CD14-positive monocyte (primary cell): ENCODE data around the gene MCF2L. TPM values are rescaled to one million over a fixed set of nuclear protein-coding genes. Genes with fewer than 3 reads are reported as not detected.

ENCODE experiments used
- DNase-seq, 3 donors: peaks; one replicate each; pipeline ENCODE4 v3.0.0-alpha.2; 2011 to 2022
- H2AFZ ChIP-seq: 2 replicates; pipeline ENCODE4 v1.6.0; 2012; ENCODE audit warnings: mild to moderate bottlenecking, low read depth, low read length, inconsistent platforms; ENCODE audit not compliant: insufficient read depth, poor library complexity, severe bottlenecking
- H3K27ac ChIP-seq, 2 donors: 1 replicate in 1 of 2; 2 replicates in 1 of 2; pipeline ENCODE4 v1.5.1; 2012 to 2013; ENCODE audit warnings: low read length in 2 of 2, control low read depth in 1 of 2, inconsistent platforms in 1 of 2, low read depth in 1 of 2, mild to moderate bottlenecking in 1 of 2
- H3K27me3 ChIP-seq, 2 donors: one replicate each; pipeline versions ENCODE4 v1.6.0 to v1.6.1; 2011 to 2013; ENCODE audit warnings: low read length in 2 of 2; ENCODE audit not compliant: control insufficient read depth in 2 of 2, insufficient read depth in 2 of 2
- H3K36me3 ChIP-seq, 2 donors: replicated peaks in 1 of 2; 1 replicate in 1 of 2; 2 replicates in 1 of 2; pipeline versions ENCODE4 v1.5.1 to v1.6.1; 2012 to 2013; ENCODE audit warnings: low read length in 2 of 2, control low read depth in 1 of 2, inconsistent platforms in 1 of 2, mild to moderate bottlenecking in 1 of 2; ENCODE audit not compliant: insufficient read depth in 2 of 2, control insufficient read depth in 1 of 2
- H3K4me1 ChIP-seq, 2 donors: 1 replicate in 1 of 2; 2 replicates in 1 of 2; pipeline versions ENCODE4 v1.5.1 to v1.6.1; 2012 to 2013; ENCODE audit warnings: low read length in 2 of 2, control low read depth in 1 of 2, inconsistent platforms in 1 of 2, mild to moderate bottlenecking in 1 of 2, moderate library complexity in 1 of 2; ENCODE audit not compliant: insufficient read depth in 2 of 2, control insufficient read depth in 1 of 2
- H3K4me2 ChIP-seq: replicated peaks from 2 replicates; pipeline ENCODE3; 2012; ENCODE audit warnings: low read length, moderate library complexity, mild to moderate bottlenecking; ENCODE audit not compliant: poor library complexity, severe bottlenecking; ENCODE audit errors: extremely low read depth
- H3K4me3 ChIP-seq, 3 experiments: fragments of 200-600 bp in 1 of 3; sonication (generic) in 1 of 3; replicated peaks in 1 of 3; 1 replicate in 2 of 3; 2 replicates in 1 of 3; pipeline ENCODE4 v1.5.1; 2011 to 2013; ENCODE audit warnings: low read length in 3 of 3, mild to moderate bottlenecking in 3 of 3, control low read depth in 2 of 3, low read depth in 2 of 3, inconsistent platforms in 1 of 3, moderate library complexity in 1 of 3
- H3K79me2 ChIP-seq: 2 replicates; pipeline ENCODE4 v1.6.0; 2012; ENCODE audit warnings: mild to moderate bottlenecking, control low read depth, inconsistent platforms, low read length, moderate library complexity; ENCODE audit not compliant: insufficient read depth
- H3K9ac ChIP-seq: 2 replicates; pipeline ENCODE4 v1.6.0; 2017; ENCODE audit warnings: low read length, mild to moderate bottlenecking; ENCODE audit not compliant: insufficient read depth, poor library complexity, severe bottlenecking
- H3K9me3 ChIP-seq, 2 donors: replicated peaks in 1 of 2; 1 replicate in 1 of 2; 2 replicates in 1 of 2; pipeline versions ENCODE4 v1.5.1 to v1.6.1; 2012 to 2013; ENCODE audit warnings: low read length in 2 of 2, control low read depth in 1 of 2; ENCODE audit not compliant: control insufficient read depth in 1 of 2, insufficient read depth in 1 of 2
- H4K20me1 ChIP-seq: 2 replicates; pipeline ENCODE4 v1.6.0; 2012; ENCODE audit warnings: mild to moderate bottlenecking, low read length, control low read depth, moderate library complexity; ENCODE audit not compliant: insufficient read depth
- H3K27ac Mint-ChIP-seq, 7 donors: one replicate each; pipeline ENCODE4 v1.8.0; 2020; ENCODE audit warnings: mild to moderate bottlenecking in 7 of 7, mixed read lengths in 7 of 7, moderate library complexity in 6 of 7, inconsistent platforms in 2 of 7
- H3K27me3 Mint-ChIP-seq, 3 donors: one replicate each; pipeline ENCODE4 v1.8.0; 2021 to 2022; ENCODE audit warnings: low read depth in 3 of 3, mild to moderate bottlenecking in 3 of 3, mixed read lengths in 3 of 3, moderate library complexity in 3 of 3, inconsistent platforms in 1 of 3
- H3K36me3 Mint-ChIP-seq, 2 donors: one replicate each; pipeline ENCODE4 v1.8.0; 2020; ENCODE audit warnings: mixed read lengths in 2 of 2, inconsistent platforms in 1 of 2, mild to moderate bottlenecking in 1 of 2
- H3K4me1 Mint-ChIP-seq: one replicate; pipeline ENCODE4 v1.8.0; 2020; ENCODE audit warnings: mild to moderate bottlenecking, mixed read lengths
- H3K4me3 Mint-ChIP-seq, 2 donors: one replicate each; pipeline ENCODE4 v1.8.0; 2020; ENCODE audit warnings: mild to moderate bottlenecking in 2 of 2, mixed read lengths in 2 of 2, moderate library complexity in 1 of 2
- H3K9me3 Mint-ChIP-seq, 7 donors: one replicate each; pipeline ENCODE4 v1.8.0; 2020 to 2022; ENCODE audit warnings: mixed read lengths in 7 of 7, mild to moderate bottlenecking in 6 of 7, moderate library complexity in 6 of 7, inconsistent platforms in 2 of 7
- WGBS: methylation state at CpG from one replicate; pipeline ENCODE4 v1.1.5; 2013; ENCODE audit warnings: missing lambda C conversion rate; ENCODE audit not compliant: insufficient coverage; 5-methylcytosine and 5-hydroxymethylcytosine counted together
- intact Hi-C, 2 donors: fragments of 100-400 bp; cut with micrococcal nuclease; formaldehyde crosslinking; loops; one replicate each; pipeline versions ENCODE4 v1.15.0 to v1.15.1; 2023
- polyA plus RNA-seq, 3 donors: library from polyadenylated mRNA; depleted of rRNA in 1 of 3; unstranded in 2 of 3; stranded (reverse) in 1 of 3; fragments of 300-500 nt in 2 of 3; fragments of >200 nt in 1 of 3; fragmentation: Illumina TruSeq in 2 of 3; gene quantifications; 1 replicate in 2 of 3; 2 replicates in 1 of 3; pipeline ENCODE4 v1.2.3, GENCODE V29; 2012 to 2021
- TF ChIP-seq, protein P1 (sequence below): fragments of 200-600 bp; IDR thresholded peaks from one replicate; pipeline ENCODE4 v1.8.0; 2022; ENCODE audit warnings: antibody characterized with exemption, mild to moderate bottlenecking

Gene MCF2L
- polyA plus RNA-seq, 3 donors: not detected

- WGBS: 91% methylated on average over 7 of the region's 12 CpGs
- peak overlapping the region in 1 of 7 donors; percentile 21 for H3K27ac Mint-ChIP-seq
- no peaks in the 10 kb centered on the region for H3K4me1 Mint-ChIP-seq
These were observed 176.5 kb downstream of the MCF2L start for GRCh38 chr13:113145496-113145895.

DNA sequence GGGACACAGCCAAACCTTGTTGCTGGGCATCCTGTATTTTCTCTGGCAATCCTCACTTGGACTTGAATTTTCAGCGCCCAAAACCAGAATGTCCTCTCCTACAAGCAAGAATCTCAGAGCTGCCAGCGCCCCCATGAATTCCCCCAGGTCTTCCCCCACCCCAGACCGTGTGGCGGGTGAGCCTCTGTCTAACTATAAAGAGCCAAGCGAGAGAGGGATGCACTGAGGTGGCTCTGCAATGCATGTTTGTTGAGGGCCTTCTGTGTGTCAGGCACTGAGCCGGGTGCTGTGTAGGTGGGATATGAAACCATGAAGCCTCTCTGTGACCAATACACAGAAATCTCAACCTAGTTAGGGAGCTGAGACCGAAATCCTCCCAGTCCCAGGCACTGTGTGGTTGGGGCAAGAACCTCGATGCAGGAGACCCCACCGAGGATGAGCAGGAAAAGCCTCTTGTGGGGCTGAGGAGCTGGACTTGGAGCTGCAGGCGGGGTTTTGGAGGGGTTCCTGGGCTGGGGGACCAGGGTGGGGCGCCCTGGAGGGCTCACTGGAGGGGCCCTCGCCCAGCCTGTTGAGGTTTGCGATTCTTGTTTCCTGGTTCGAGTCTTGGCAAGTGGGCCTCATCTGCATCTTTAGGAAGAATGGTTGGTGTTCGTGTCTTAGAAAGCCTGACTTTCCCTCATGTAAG is 177.0 kb downstream of the MCF2L start:
- no peak for DNase-seq
- H3K27ac ChIP-seq: no peak overlapping the region
- no peak overlapping the region for H3K9ac ChIP-seq
- Mint-ChIP-seq H3K4me3 (no peak overlapping the region), H3K9me3 (peaks cover 2 to 9% (median 5%) of the 10 kb centered on the region in 7 donors), H3K36me3 (no peaks in the 10 kb centered on the region), H3K4me1 (no peaks in the 10 kb centered on the region), H3K27me3 (peaks cover 7 to 13% (median 11%) of the 10 kb centered on the region in 3 donors), H3K27ac (peak overlapping the region in 1 of 7 donors; percentile 21)
- H3K36me3 ChIP-seq: no peaks in the 10 kb centered on the region
- H3K4me2 ChIP-seq: no peak overlapping the region
- no peaks in the 10 kb centered on the region for H3K9me3 ChIP-seq
- no peak overlapping the region for H3K4me3 ChIP-seq
- TF ChIP-seq, protein P1, sequence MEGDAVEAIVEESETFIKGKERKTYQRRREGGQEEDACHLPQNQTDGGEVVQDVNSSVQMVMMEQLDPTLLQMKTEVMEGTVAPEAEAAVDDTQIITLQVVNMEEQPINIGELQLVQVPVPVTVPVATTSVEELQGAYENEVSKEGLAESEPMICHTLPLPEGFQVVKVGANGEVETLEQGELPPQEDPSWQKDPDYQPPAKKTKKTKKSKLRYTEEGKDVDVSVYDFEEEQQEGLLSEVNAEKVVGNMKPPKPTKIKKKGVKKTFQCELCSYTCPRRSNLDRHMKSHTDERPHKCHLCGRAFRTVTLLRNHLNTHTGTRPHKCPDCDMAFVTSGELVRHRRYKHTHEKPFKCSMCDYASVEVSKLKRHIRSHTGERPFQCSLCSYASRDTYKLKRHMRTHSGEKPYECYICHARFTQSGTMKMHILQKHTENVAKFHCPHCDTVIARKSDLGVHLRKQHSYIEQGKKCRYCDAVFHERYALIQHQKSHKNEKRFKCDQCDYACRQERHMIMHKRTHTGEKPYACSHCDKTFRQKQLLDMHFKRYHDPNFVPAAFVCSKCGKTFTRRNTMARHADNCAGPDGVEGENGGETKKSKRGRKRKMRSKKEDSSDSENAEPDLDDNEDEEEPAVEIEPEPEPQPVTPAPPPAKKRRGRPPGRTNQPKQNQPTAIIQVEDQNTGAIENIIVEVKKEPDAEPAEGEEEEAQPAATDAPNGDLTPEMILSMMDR: no peak
- no peaks in the 10 kb centered on the region for H3K79me2 ChIP-seq
- no peaks in the 10 kb centered on the region for H4K20me1 ChIP-seq
- intact Hi-C loops: no loop called here
- 91% methylated on average over 11 of the region's 15 CpGs for WGBS
- no peaks in the 10 kb centered on the region for H3K4me1 ChIP-seq
- no peak overlapping the region for H2AFZ ChIP-seq
- peaks cover 0 to 5% of the 10 kb centered on the region in 2 donors for H3K27me3 ChIP-seq

More at GRCh38 chr13:113145496-113145895, 176.5 kb downstream of the MCF2L start:
- Histone ChIP-seq H4K20me1 (no peaks in the 10 kb centered on the region), H3K27me3 (no peaks in the 10 kb centered on the region), H3K4me1 (no peaks in the 10 kb centered on the region), H3K4me2 (no peak overlapping the region), H3K9me3 (no peaks in the 10 kb centered on the region), H3K4me3 (no peak overlapping the region), H3K27ac (no peak overlapping the region), H3K79me2 (no peaks in the 10 kb centered on the region), H3K9ac (no peak overlapping the region), H2AFZ (no peak overlapping the region), H3K36me3 (no peaks in the 10 kb centered on the region)
- no peak for DNase-seq
- H3K27me3 Mint-ChIP-seq: peaks cover 5 to 9% (median 8%) of the 10 kb centered on the region in 3 donors
- peaks cover 2 to 9% (median 5%) of the 10 kb centered on the region in 7 donors for H3K9me3 Mint-ChIP-seq
- intact Hi-C loops: no loop called here
- TF ChIP-seq, protein P1: no peak
- no peaks in the 10 kb centered on the region for H3K36me3 Mint-ChIP-seq
- H3K4me3 Mint-ChIP-seq: no peak overlapping the region
